PC-9 (cell line): ENCODE data around the gene SLC44A5. TPM values are rescaled to one million over a fixed set of nuclear protein-coding genes. Genes with fewer than 3 reads are reported as not detected.

Experiments
- BruUV-seq: library from RNA; stranded (reverse); fragments of 400-500 nt; replicated peaks from 2 replicates; lab custom pipeline; 2021; lab: Mats Ljungman, UMichigan
- CTCF ChIA-PET: fragments of 300-600 bp; sonication (Branson Sonifier 250); formaldehyde crosslinking; loops from one replicate; lab custom pipeline; 2022; ENCODE audit warnings: antibody characterized with exemption; lab: Charles Lee
- POLR2A ChIA-PET: fragments of 300-600 bp; sonication (Branson Sonifier 250); formaldehyde crosslinking; loops from one replicate; lab custom pipeline; 2022; ENCODE audit warnings: antibody characterized with exemption; ENCODE audit not compliant: unreplicated experiment; lab: Charles Lee
- DNase-seq, 2 experiments: peaks; one replicate each; pipeline versions ENCODE4 v3.0.0 to v3.0.0-alpha.2; 2015 to 2022; ENCODE audit warnings: mixed read lengths in 1 of 2
- H2AFZ ChIP-seq: fragments of 200-600 bp; sonication (generic); 2 replicates; pipeline ENCODE4 v1.8.1; 2017; ENCODE audit warnings: antibody characterized with exemption
- H3F3A ChIP-seq: fragments of 200-600 bp; sonication (generic); 2 replicates; pipeline ENCODE4 v1.8.1; 2017; ENCODE audit warnings: antibody characterized with exemption, mild to moderate bottlenecking, low read depth; ENCODE audit not compliant: insufficient read depth
- H3K27ac ChIP-seq: fragments of 200-600 bp; sonication (generic); 2 replicates; pipeline ENCODE4 v1.6.1; 2016; ENCODE audit warnings: mixed run types
- H3K27me3 ChIP-seq: fragments of 200-600 bp; sonication (generic); 2 replicates; pipeline ENCODE4 v1.6.1; 2016; ENCODE audit warnings: low read depth, mixed run types; ENCODE audit not compliant: insufficient read depth
- H3K36me3 ChIP-seq: fragments of 200-600 bp; sonication (generic); 2 replicates; pipeline ENCODE4 v1.6.1; 2016; ENCODE audit warnings: low read depth, mixed run types
- H3K4me1 ChIP-seq: fragments of 200-600 bp; sonication (generic); replicated peaks from 2 replicates; pipeline ENCODE4 v1.6.1; 2016; ENCODE audit warnings: mixed run types; ENCODE audit not compliant: insufficient read depth
- H3K4me2 ChIP-seq: fragments of 200-600 bp; sonication (generic); 2 replicates; pipeline ENCODE4 v1.6.1; 2017; ENCODE audit warnings: mixed run types
- H3K4me3 ChIP-seq: fragments of 200-600 bp; sonication (generic); 2 replicates; pipeline ENCODE4 v1.6.1; 2016; ENCODE audit warnings: mixed run types
- H3K79me2 ChIP-seq: fragments of 200-600 bp; sonication (generic); 2 replicates; pipeline ENCODE4 v1.6.1; 2017; ENCODE audit warnings: low read depth, mixed run types
- H3K9me2 ChIP-seq: fragments of 200-600 bp; sonication (generic); 2 replicates; pipeline ENCODE4 v1.8.1; 2017; ENCODE audit warnings: mild to moderate bottlenecking; ENCODE audit not compliant: insufficient read depth
- H3K9me3 ChIP-seq: fragments of 200-600 bp; sonication (generic); 2 replicates; pipeline ENCODE4 v1.8.1; 2016; ENCODE audit warnings: low read depth; ENCODE audit not compliant: insufficient read depth
- H4K20me1 ChIP-seq: fragments of 200-600 bp; sonication (generic); 2 replicates; pipeline ENCODE4 v1.8.1; 2017; ENCODE audit not compliant: insufficient read depth
- CTCF ChIP-seq: fragments of 200-600 bp; sonication (generic); conservative IDR thresholded peaks from 2 replicates; pipeline ENCODE4 v1.6.1; 2017; ENCODE audit warnings: mixed run types, antibody characterized with exemption, mild to moderate bottlenecking, moderate library complexity
- EZH2 ChIP-seq: fragments of 200-600 bp; sonication (generic); IDR thresholded peaks from 2 replicates; pipeline ENCODE4 v1.8.0; 2017; ENCODE audit warnings: antibody characterized with exemption, low read depth
- intact Hi-C: fragments of 100-400 bp; cut with micrococcal nuclease; formaldehyde crosslinking; loops from one replicate; pipeline ENCODE4 v1.10.0; 2022; ENCODE audit not compliant: unreplicated experiment
- total RNA-seq: library from RNA; stranded (reverse); gene quantifications from 2 replicates; pipeline ENCODE4 v1.2.3, GENCODE V29; 2021

The SLC44A5 gene
- total RNA-seq, 1 experiment from 2014 or later = 0.09 TPM

DNA sequence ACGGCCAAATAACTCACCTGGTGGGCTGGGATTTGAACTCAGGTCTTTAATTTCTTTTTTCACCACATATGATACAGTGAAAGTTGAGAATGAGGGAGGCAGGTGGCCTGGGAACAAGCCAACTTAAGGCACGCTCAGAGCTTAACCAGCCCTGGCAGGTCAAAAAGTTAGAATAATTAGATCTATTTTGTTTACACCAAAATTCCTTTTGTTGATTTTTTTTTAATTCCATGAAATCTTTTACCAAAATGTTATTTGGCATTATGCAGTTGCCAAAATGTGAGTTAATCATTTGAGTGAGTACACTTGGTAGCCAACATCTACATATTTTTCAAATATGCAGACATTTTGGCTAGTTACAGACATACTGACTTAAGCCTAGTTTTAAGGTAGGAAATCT lies 439.9 kb downstream of the SLC44A5 start:
- Histone ChIP-seq H3K4me1 (no peaks in the 10 kb centered on the region), H4K20me1 (no peaks in the 10 kb centered on the region), H3K27me3 (no peaks in the 10 kb centered on the region), H3K9me2 (no peaks in the 10 kb centered on the region), H3K79me2 (no peaks in the 10 kb centered on the region), H3K36me3 (no peaks in the 10 kb centered on the region), H3K4me3 (no peak overlapping the region), H3K9me3 (no peaks in the 10 kb centered on the region), H3F3A (no peaks in the 10 kb centered on the region), H3K4me2 (no peak overlapping the region), H3K27ac (no peak overlapping the region), H2AFZ (no peak overlapping the region)
- BruUV-seq = no TSS peak
- DNase-seq = no peak
- ChIA-PET CTCF (no interaction called here), POLR2A (no interaction called here)
- TF ChIP-seq CTCF (no peak), EZH2 (no peak)
- intact Hi-C loops = no loop called here

GRCh38 chr1:75170011-75170410 lies 440.9 kb downstream of the SLC44A5 start:
- ChIA-PET CTCF (no interaction called here), POLR2A (no interaction called here)
- Histone ChIP-seq H3K36me3 (no peaks in the 10 kb centered on the region), H4K20me1 (no peaks in the 10 kb centered on the region), H3K27me3 (no peaks in the 10 kb centered on the region), H3K9me3 (no peaks in the 10 kb centered on the region), H3K4me3 (no peak overlapping the region), H3K9me2 (no peaks in the 10 kb centered on the region), H3K4me1 (no peaks in the 10 kb centered on the region), H3K27ac (no peak overlapping the region), H2AFZ (no peak overlapping the region), H3K4me2 (no peak overlapping the region), H3F3A (no peaks in the 10 kb centered on the region), H3K79me2 (no peaks in the 10 kb centered on the region)
- intact Hi-C loops = no loop called here
- no TSS peak for BruUV-seq
- TF ChIP-seq CTCF = no peak
- TF ChIP-seq EZH2 = no peak
- no peak for DNase-seq

- no peak overlapping the region for H3K27ac ChIP-seq
- no peak overlapping the region for H3K4me2 ChIP-seq
- H3K27me3 ChIP-seq = no peaks in the 10 kb centered on the region
- H3K9me2 ChIP-seq = no peaks in the 10 kb centered on the region
- TF ChIP-seq EZH2 = no peak
- TF ChIP-seq CTCF = no peak
- no peaks in the 10 kb centered on the region for H3K9me3 ChIP-seq
- H3K79me2 ChIP-seq = no peaks in the 10 kb centered on the region
- DNase-seq = no peak
- H3F3A ChIP-seq = no peaks in the 10 kb centered on the region
- CTCF ChIA-PET = no interaction called here
- no TSS peak for BruUV-seq
- H3K4me3 ChIP-seq = no peak overlapping the region
- no peaks in the 10 kb centered on the region for H3K4me1 ChIP-seq
- POLR2A ChIA-PET = no interaction called here
- intact Hi-C loops = no loop called here
- H2AFZ ChIP-seq = no peak overlapping the region
- H3K36me3 ChIP-seq = no peaks in the 10 kb centered on the region
- no peaks in the 10 kb centered on the region for H4K20me1 ChIP-seq
These were observed 444.1 kb downstream of the SLC44A5 start for GRCh38 chr1:75166821-75167220.
